Central memory CD8-positive, alpha-beta T cell (primary cell): ENCODE data around the gene RPS6KA2.
"Not testable (repeated sequence)": the region's sequence is repeated elsewhere in the genome, so short reads cannot be mapped to it uniquely, and the experiment has no call there.

Experiments
- ATAC-seq: fragments of 150-1000 bp; cut with Tn5 transposase; replicated peaks from 2 replicates; pipeline ENCODE4 v1.10.0; 2022; ENCODE audit warnings: mild to moderate bottlenecking, moderate FRiP score, moderate number of reproducible peaks; ENCODE audit not compliant: poor library complexity, severe bottlenecking; ENCODE audit errors: extremely low read depth
- DNase-seq, 2 donors: peaks; one replicate each; pipeline ENCODE4 v3.0.0; 2021; ENCODE audit warnings: low spot score in 2 of 2
- H3K27ac Mint-ChIP-seq: one replicate; pipeline ENCODE4 v1.8.0; 2022; ENCODE audit warnings: low read depth, mild to moderate bottlenecking, moderate library complexity, mixed read lengths
- H3K27me3 Mint-ChIP-seq: one replicate; pipeline ENCODE4 v1.8.0; 2022; ENCODE audit warnings: mixed read lengths
- H3K36me3 Mint-ChIP-seq: one replicate; pipeline ENCODE4 v1.8.0; 2022; ENCODE audit warnings: mild to moderate bottlenecking, moderate library complexity, mixed read lengths; ENCODE audit not compliant: insufficient read depth
- H3K4me1 Mint-ChIP-seq: one replicate; pipeline ENCODE4 v1.8.0; 2022; ENCODE audit warnings: mixed read lengths
- H3K4me3 Mint-ChIP-seq: one replicate; pipeline ENCODE4 v1.8.0; 2022; ENCODE audit warnings: mild to moderate bottlenecking, moderate library complexity, mixed read lengths
- H3K9me3 Mint-ChIP-seq: one replicate; pipeline ENCODE4 v1.8.0; 2022; ENCODE audit warnings: mixed read lengths

The RPS6KA2 gene

DNA sequence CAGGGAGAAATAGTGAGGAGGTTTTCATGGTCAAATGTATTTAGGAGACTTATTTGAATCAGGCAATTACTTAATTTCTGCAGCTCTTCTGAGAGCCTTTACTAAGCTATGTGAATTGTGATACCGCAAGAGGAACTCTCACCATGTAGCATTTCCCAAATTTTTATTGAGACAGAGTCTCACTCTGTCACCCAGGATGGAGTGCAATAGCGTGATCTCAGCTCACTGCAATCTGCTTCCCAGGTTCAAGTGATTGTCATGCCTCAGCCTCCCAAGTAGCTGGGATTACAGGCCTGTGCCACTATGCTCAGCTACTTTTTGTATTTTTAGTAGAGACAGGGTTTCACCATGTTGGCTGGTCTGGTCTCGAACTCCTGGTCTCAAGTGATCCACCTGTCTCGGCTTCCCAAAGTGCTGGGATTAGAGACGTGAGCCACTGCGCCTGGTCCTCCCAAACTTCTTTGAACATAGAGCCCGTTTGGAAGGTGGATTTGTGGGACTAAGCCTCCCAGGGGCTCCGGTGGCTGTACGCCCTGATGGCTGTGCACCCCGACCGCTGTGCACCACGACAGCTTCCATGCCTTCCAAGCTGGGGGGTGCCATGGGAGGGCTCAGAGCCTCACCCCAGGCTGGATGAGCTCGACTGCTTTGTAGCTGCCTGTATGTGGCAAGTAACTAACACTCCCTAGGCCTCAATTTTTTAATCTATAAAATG is 238.6 kb downstream of the RPS6KA2 start:
- ATAC-seq (no peak), DNase-seq (no peak)
- no peak overlapping the region for H3K4me3 Mint-ChIP-seq
- peaks cover 9% of the 10 kb centered on the region for H3K27me3 Mint-ChIP-seq
- no peaks in the 10 kb centered on the region for H3K9me3 Mint-ChIP-seq
- H3K36me3 Mint-ChIP-seq = peaks cover 4% of the 10 kb centered on the region
- H3K27ac Mint-ChIP-seq = no peak overlapping the region
- peaks cover 5% of the 10 kb centered on the region for H3K4me1 Mint-ChIP-seq

DNA sequence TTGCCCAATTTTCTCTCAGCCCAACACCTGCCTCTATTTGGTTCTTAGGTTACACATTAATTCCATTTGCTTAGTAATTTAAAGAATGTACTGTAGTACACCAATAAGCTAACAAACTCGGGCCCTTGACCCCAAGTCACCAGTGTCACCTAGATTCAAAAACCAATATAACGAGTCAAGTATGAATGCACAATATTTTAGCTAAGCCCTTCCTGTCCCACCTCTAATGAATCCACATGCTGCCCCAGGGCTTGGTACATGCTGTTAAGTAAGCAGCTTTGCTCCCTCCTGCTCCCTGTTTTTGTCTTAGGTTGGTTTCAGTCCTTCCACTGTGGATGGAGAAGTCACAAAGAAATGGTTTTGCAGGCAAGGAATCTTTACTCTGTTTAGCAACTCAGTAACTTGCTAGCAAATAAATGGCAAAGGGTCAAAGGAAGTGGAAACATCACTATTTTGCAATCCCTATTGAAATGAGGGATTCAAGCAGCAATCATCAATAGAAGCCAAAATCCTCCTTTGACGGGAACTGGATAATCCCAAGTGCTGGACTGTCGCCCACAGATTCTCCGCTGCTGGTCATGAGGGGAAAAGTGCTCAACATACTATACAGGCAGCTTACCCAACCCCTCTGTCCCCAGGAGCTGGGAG is 239.3 kb downstream of the RPS6KA2 start:
- ATAC-seq (no peak), DNase-seq (no peak)
- Mint-ChIP-seq H3K27ac (no peak overlapping the region), H3K36me3 (peaks cover 4% of the 10 kb centered on the region), H3K4me3 (no peak overlapping the region), H3K4me1 (peaks cover 6% of the 10 kb centered on the region), H3K9me3 (no peaks in the 10 kb centered on the region), H3K27me3 (peaks cover 7% of the 10 kb centered on the region)

GRCh38 chr6:166387098-166387497 is 240.0 kb downstream of the RPS6KA2 start:
- not testable (repeated sequence) for ATAC-seq, DNase-seq, H3K27ac Mint-ChIP-seq, H3K27me3 Mint-ChIP-seq, H3K4me3 Mint-ChIP-seq, H3K36me3 Mint-ChIP-seq, H3K9me3 Mint-ChIP-seq, H3K4me1 Mint-ChIP-seq

DNA sequence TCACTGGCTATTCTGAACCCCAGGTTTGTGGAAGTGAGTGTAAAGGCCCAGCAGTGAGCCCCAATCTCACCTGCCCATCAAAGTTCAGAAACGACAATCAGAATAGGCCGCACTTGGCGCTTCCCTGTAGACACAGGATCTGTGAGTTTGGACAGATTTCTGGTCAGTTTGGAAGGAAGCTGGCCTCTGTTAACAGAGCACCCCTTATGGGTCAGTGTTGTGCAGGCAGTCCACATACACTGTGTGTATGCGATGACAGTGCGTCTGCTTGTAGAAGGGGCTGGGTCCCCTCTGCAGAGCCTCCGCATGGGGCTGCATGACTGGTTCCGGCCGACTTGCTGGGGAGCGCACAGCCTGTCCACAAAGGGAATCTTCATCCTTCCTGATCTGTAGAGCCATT is 240.9 kb downstream of the RPS6KA2 start:
- H3K4me3 Mint-ChIP-seq = no peak overlapping the region
- peaks cover 12% of the 10 kb centered on the region for H3K4me1 Mint-ChIP-seq
- ATAC-seq (no peak), DNase-seq (no peak)
- H3K9me3 Mint-ChIP-seq = no peaks in the 10 kb centered on the region
- H3K27me3 Mint-ChIP-seq = no peaks in the 10 kb centered on the region
- peaks cover 9% of the 10 kb centered on the region for H3K36me3 Mint-ChIP-seq
- H3K27ac Mint-ChIP-seq = no peak overlapping the region

DNA sequence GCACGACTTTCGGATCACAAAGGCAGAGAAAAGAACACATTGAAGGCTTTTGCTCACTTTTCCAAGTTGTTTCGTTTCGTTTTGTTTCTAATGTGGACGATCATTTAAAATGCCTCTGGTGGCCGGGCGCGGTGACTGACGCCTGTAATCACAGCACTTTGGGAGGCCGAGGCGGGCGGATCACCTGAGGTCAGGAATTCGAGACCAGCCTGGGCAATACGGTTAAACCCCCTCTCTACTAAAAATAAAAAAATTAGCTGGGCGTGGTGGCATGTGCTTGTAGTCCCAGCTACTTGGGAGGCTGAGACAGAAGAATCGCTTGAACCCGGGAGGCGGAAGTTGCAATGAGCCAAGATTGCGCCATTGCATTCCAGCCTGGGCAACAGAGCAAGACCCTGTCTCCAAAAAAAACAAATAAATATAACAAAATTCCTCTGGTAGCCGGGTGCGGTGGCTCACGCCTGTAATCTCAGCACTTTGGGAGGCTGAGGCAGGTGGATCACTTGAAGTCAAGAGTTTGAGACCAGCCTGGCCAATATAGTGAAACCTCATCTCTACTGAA is 243.2 kb downstream of the RPS6KA2 start:
- peak; percentile 1 for ATAC-seq
- H3K4me1 Mint-ChIP-seq = peaks cover 13% of the 10 kb centered on the region
- not testable (repeated sequence) for H3K36me3 Mint-ChIP-seq, H3K27me3 Mint-ChIP-seq, H3K9me3 Mint-ChIP-seq, DNase-seq
- peak overlapping the region; percentile 69 for H3K27ac Mint-ChIP-seq
- H3K4me3 Mint-ChIP-seq = peak overlapping the region; percentile 86

- ATAC-seq = peak; percentile 94
- H3K4me1 Mint-ChIP-seq = peaks cover 13% of the 10 kb centered on the region
Observed at GRCh38 chr6:166382933-166383801, 243.9 kb downstream of the RPS6KA2 start, which contains the start of gene MPC1. Gene MPC1 (minus strand): TSS chr6:166382940. CDS start chr6:166382876, 64 bp downstream.

GRCh38 chr6:166382500-166382932 is 244.5 kb downstream of the RPS6KA2 start:
- Mint-ChIP-seq H3K27me3 (no peaks in the 10 kb centered on the region), H3K9me3 (no peaks in the 10 kb centered on the region), H3K4me3 (peak overlapping the region; percentile 86), H3K36me3 (peaks cover 8% of the 10 kb centered on the region), H3K27ac (peak overlapping the region; percentile 88), H3K4me1 (peaks cover 13% of the 10 kb centered on the region)
- ATAC-seq (peak; percentile 7), DNase-seq (peak in 1 of 2 donors; percentile 35)

More at GRCh38 chr6:166382933-166383801, 243.9 kb downstream of the RPS6KA2 start, which contains the start of gene MPC1:
- Mint-ChIP-seq H3K27me3 (no peaks in the 10 kb centered on the region), H3K9me3 (no peaks in the 10 kb centered on the region), H3K27ac (peak within 1 kb of the TSS; percentile 88), H3K4me3 (peak within 1 kb of the TSS; percentile 86), H3K36me3 (peaks cover 8% of the 10 kb centered on the region)
- peak; percentile 87 to 89 for DNase-seq

GRCh38 chr6:166381733-166382499 is 245.1 kb downstream of the RPS6KA2 start:
- no peaks in the 10 kb centered on the region for H3K27me3 Mint-ChIP-seq
- peak; percentile 25 for ATAC-seq

GRCh38 chr6:166381381-166381732 is 245.7 kb downstream of the RPS6KA2 start:
- no peaks in the 10 kb centered on the region for H3K9me3 Mint-ChIP-seq
- H3K4me3 Mint-ChIP-seq = peak overlapping the region; percentile 86
- no peaks in the 10 kb centered on the region for H3K27me3 Mint-ChIP-seq
- peaks cover 8% of the 10 kb centered on the region for H3K36me3 Mint-ChIP-seq
- peak overlapping the region; percentile 88 for H3K27ac Mint-ChIP-seq
- no peak for ATAC-seq
- no peak for DNase-seq
- peaks cover 13% of the 10 kb centered on the region for H3K4me1 Mint-ChIP-seq

More at GRCh38 chr6:166381733-166382499, 245.1 kb downstream of the RPS6KA2 start:
- Mint-ChIP-seq H3K4me3 (peak overlapping the region; percentile 86), H3K4me1 (peaks cover 13% of the 10 kb centered on the region), H3K36me3 (peaks cover 8% of the 10 kb centered on the region), H3K27ac (peak overlapping the region; percentile 88), H3K9me3 (no peaks in the 10 kb centered on the region)
- DNase-seq = peak; percentile 50 to 52

- peaks cover 8% of the 10 kb centered on the region for H3K36me3 Mint-ChIP-seq
- H3K4me3 Mint-ChIP-seq = no peak overlapping the region
Observed at GRCh38 chr6:166379800-166380199, 247.3 kb downstream of the RPS6KA2 start.

GRCh38 chr6:166379103-166379586 is 247.9 kb downstream of the RPS6KA2 start:
- no peaks in the 10 kb centered on the region for H3K9me3 Mint-ChIP-seq
- peaks cover 13% of the 10 kb centered on the region for H3K4me1 Mint-ChIP-seq
- H3K36me3 Mint-ChIP-seq = peaks cover 8% of the 10 kb centered on the region
- DNase-seq (no peak), ATAC-seq (no peak)
- no peak overlapping the region for H3K27ac Mint-ChIP-seq
- H3K4me3 Mint-ChIP-seq = no peak overlapping the region
- H3K27me3 Mint-ChIP-seq = no peaks in the 10 kb centered on the region

More at GRCh38 chr6:166379800-166380199, 247.3 kb downstream of the RPS6KA2 start:
- Mint-ChIP-seq H3K9me3 (no peaks in the 10 kb centered on the region), H3K27me3 (no peaks in the 10 kb centered on the region), H3K4me1 (peaks cover 13% of the 10 kb centered on the region), H3K27ac (no peak overlapping the region)
- DNase-seq (no peak), ATAC-seq (no peak)
